ENCODE results near the gene SH3D19. TPM values are rescaled to one million over a fixed set of nuclear protein-coding genes. Genes with fewer than 3 reads are reported as not detected.

Gene SH3D19
- total RNA-seq, 1 experiment from 2014 or later = 29.7 TPM

- Mint-ChIP-seq H3K4me1 (no peaks in the 10 kb centered on the region), H3K36me3 (ENCODE audit: insufficient read depth in 1 of 3, low read depth in 3 of 3) (peaks cover 14 to 29% (median 16%) of the 10 kb centered on the region in 3 experiments), H3K4me3 (no peak overlapping the region), H3K27ac (no peak overlapping the region), H3K27me3 (ENCODE audit: low read depth) (no peaks in the 10 kb centered on the region), H3K9me3 (peaks cover 0 to 6% of the 10 kb centered on the region in 2 experiments; a peak in 1 of 5 replicates)
- Histone ChIP-seq H3K23ac (ENCODE audit: insufficient read length, low read depth, low read length) (no peak overlapping the region), H3T11ph (ENCODE audit: low read length) (no peak overlapping the region), H3K14ac (ENCODE audit: insufficient read depth, low read length) (no peak overlapping the region), H2BK15ac (ENCODE audit: low read depth, low read length) (no peak overlapping the region), H3K27ac (ENCODE audit: insufficient read length, low read depth, low read length) (no peak overlapping the region), H2BK12ac (ENCODE audit: insufficient read length, low read depth, low read length) (no peak overlapping the region), H3K4me1 (ENCODE audit: insufficient read depth, low read length) (no peaks in the 10 kb centered on the region), H2BK5ac (ENCODE audit: insufficient read length, low read length) (no peak overlapping the region), H4K91ac (ENCODE audit: insufficient read length, low read depth, low read length) (no peak overlapping the region), H3K9me3 (ENCODE audit: control insufficient read depth, low read depth, low read length) (no peaks in the 10 kb centered on the region), H3K79me1 (ENCODE audit: insufficient read depth, low read depth, low read length, poor library complexity, severe bottlenecking) (no peaks in the 10 kb centered on the region), H2AK5ac (ENCODE audit: insufficient read length, low read length) (no peak overlapping the region), H2AFZ (ENCODE audit: low read length) (no peak overlapping the region), H2BK120ac (ENCODE audit: low read depth, low read length, poor library complexity, severe bottlenecking) (no peak overlapping the region), H3K4me2 (ENCODE audit: insufficient read depth, insufficient read length, low read length) (no peak overlapping the region), H4K8ac (replicated peaks; ENCODE audit: insufficient read length, low read depth, low read length) (no peak overlapping the region), H3K56ac (ENCODE audit: insufficient read length, low read depth, low read length) (no peak overlapping the region), H3K4ac (ENCODE audit: low read depth, low read length) (no peak overlapping the region), H2BK20ac (ENCODE audit: low read depth, low read length, poor library complexity, severe bottlenecking) (no peak overlapping the region), H3K9ac (ENCODE audit: extremely low read depth, insufficient read length, low read length) (no peak overlapping the region), H3K79me2 (ENCODE audit: insufficient read depth, low read length) (no peaks in the 10 kb centered on the region), H4K20me1 (ENCODE audit: control insufficient read depth, insufficient read depth, insufficient read length) (no peaks in the 10 kb centered on the region), H3K18ac (ENCODE audit: insufficient read length, low read depth, low read length) (no peak overlapping the region), H3K23me2 (ENCODE audit: insufficient read length, low read depth, low read length, poor library complexity, severe bottlenecking) (no peaks in the 10 kb centered on the region), H4K5ac (ENCODE audit: insufficient read length, low read depth, low read length) (no peak overlapping the region), H3K27me3 (ENCODE audit: insufficient read depth, low read length) (no peaks in the 10 kb centered on the region)
- no CpG with 5 or more reads among the region's 2 CpGs for WGBS (ENCODE audit: extremely low coverage, insufficient read length, low lambda C conversion rate)
- no peak for TF ChIP-seq CTCF (conservative IDR thresholded peaks at IDR 0.05)
- no peak for DNase-seq
Measured at GRCh38 chr4:151157543-151157942, 167.9 kb downstream of the SH3D19 start.

Measured in H9 (cell line).